ENCODE results near the gene SF3B2.
"Not testable (repeated sequence)": the region's sequence is repeated elsewhere in the genome, so short reads cannot be mapped to it uniquely, and the experiment has no call there.

Gene SF3B2

DNA sequence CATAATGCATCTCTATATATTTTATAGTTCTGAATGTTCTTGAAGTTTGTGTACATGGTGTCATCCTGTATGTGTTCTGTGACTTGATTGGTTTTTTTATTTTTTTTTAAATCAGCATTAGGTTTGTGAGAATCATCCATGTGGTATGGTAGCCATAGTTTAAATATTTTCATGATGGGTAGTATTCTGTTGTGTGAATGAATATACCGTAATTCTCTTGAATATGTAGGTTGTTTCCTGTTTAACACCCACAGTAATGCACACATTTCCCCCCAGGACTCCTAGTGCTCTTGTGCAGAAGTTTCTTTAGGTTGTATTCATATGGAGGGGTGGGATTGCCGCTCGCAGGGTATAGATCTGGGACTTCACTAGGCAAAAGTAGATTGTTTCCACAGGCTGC, 19.9 kb downstream of the SF3B2 start:
- DNase-seq (ENCODE audit: low read depth): no peak

- no peak for DNase-seq (ENCODE audit: low read depth)
Measured at GRCh38 chr11:66072518-66072917, 20.4 kb downstream of the SF3B2 start.

- no peak for DNase-seq (ENCODE audit: low read depth)
Measured at GRCh38 chr11:66073669-66074068, 21.5 kb downstream of the SF3B2 start.

- no peak for DNase-seq (ENCODE audit: low read depth)
Measured at GRCh38 chr11:66075273-66075672, 23.1 kb downstream of the SF3B2 start.

- DNase-seq (ENCODE audit: low read depth): no peak
Measured at GRCh38 chr11:66076561-66076960, 24.4 kb downstream of the SF3B2 start.

GRCh38 chr11:66077927-66078326, 25.8 kb downstream of the SF3B2 start:
- no peak for DNase-seq (ENCODE audit: low read depth)

DNA sequence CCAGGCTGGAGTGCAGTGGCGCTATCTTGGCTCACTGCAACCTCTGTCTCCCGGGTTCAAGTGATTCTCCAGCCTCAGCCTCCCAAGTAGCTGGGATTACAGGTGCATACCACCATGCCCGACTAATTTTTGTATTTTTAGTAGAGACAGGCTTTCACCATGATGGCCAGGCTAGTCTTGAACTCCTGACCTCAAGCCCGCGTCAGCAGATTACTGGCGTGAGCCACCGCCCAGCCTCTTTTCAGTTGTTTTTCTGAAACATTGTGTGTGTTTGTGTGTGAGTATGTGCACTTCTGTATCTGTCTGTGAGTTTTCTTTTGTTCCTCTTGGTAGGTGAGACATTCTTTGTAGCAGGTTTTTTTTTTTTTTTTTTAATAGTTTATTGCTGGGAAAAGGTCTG, 26.8 kb downstream of the SF3B2 start:
- not testable (repeated sequence) for DNase-seq (ENCODE audit: low read depth)

DNA sequence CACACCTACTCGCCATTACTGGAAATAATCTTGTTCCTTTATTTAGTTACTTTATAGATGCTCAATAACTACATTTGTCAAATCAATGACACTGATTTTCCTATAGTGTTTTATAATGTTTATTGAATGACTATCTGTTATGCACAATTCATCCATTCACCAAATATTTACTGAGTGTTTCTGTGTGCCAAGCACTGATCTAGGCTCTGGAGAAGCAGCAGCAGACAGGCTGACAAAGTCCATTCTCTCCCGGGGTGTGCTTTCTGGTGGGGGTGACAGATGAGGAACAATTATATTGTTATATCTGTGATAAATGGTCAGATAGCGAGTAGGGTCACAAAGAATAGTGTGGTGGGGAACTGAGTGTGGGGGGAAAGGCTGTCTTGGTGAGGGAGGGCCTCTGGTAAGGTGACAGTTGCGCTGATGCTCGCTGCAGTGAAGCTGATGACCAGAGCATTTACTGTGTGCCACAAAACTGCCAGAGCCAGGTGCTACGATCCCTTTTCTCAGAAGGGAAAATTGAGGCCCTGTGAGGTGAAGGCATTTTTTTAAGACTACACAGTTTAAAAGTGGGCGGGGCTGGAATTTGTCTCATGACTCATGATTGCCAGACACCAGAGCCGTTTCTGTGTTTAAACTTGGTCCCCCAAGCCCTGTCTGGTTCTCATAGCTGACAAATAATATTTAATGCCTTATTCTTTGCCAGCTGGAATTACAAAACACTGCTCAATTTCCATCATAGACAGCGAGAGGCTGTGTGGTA, 28.1 kb downstream of the SF3B2 start:
- no peak for DNase-seq (ENCODE audit: low read depth)

GRCh38 chr11:66081505-66081904, 29.3 kb downstream of the SF3B2 start:
- DNase-seq (ENCODE audit: low read depth): no peak

DNA sequence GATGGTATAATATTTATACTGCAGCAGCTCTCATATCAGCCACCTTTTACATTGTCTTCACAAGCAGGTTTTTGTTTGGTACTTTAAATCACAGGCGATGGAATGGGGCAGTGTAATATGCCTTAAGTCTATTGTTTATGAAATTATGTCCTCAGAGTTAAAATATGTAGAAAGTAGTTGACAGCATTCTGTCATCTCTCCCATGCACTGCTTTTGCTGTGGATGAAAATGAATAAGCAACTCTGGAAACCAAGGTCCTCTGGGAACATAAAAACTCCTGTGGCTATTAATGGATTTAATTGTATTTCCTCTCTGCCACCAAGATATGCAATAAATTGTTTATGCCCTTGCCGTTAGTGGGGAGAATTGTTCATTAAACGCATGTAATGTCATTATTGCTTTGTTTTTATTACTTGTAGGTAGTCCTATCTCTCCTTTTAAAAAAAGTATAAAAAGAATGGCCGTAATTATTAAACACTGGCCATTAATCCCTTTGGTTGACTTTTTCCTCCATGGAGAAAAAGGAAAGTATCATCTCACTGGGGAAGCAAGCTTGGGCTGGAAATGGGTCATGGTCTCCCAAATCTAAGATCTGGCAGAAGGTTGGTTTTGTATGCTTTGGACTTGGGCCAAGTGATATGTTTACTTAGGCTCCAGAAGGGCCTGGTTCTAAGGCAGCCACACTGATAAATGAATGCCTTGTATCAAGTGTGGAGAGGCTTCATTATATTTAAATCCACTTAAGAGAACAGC, 31.0 kb downstream of the SF3B2 start:
- no peak for DNase-seq (ENCODE audit: low read depth)

DNA sequence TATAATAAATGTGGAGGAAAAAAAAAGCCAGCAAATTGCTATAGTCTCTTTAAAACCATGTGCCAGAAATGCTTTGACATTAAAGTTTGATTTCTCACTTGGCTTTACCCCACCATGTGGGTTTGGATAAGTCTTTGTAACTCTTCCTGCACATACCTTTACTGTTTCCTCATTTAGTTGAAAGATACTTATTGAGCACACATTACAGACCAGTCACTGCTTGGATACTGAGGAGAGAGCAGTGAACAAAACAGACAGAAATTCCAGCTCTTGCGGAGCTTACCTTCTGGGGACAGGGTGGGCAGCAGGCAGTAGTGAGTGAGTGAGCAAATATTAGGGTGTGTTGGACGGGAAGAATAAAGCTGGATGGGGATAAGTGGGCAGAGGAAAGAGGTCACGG, 31.6 kb downstream of the SF3B2 start:
- DNase-seq (ENCODE audit: low read depth): no peak

GRCh38 chr11:66084821-66085475, 32.8 kb downstream of the SF3B2 start:
- no peak for DNase-seq (ENCODE audit: low read depth)

DNA sequence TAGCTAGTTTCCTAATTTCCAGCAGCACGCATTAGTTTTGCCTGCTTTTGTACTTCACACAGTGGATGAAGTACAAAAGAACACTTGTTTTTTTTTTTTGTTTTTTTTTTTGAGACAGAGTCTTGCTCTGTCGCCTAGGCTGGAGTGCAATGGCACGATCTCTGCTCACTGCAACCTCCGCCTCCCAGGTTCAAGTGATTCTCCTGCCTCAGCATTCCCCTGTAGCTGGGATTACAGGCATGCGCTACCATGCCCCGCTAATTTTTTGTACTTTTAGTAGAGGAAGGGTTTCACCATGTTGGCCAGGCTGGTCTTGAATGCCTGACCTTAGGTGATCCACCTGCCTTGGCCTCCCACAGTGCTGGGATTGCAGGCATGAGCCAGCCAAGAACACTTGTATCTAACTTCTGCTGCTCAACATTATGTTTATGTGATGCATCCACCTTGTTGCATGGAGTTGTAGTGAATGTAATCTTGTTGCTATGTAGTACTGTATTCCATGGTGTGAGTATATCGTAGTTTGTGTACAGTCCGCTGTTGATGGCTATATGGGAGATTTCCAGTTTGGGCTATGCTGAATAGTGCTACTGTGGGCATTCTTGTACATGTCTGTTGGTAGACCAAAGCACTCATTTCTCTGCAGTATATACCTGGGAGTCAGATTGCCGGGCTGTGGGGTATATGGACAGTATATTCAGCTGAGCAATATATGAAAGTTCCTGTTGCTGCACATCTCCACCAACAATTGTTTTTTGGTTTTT, 35.2 kb downstream of the SF3B2 start:
- no peak for DNase-seq (ENCODE audit: low read depth)

GRCh38 chr11:66089067-66089466, 36.9 kb downstream of the SF3B2 start:
- DNase-seq (ENCODE audit: low read depth): no peak

DNA sequence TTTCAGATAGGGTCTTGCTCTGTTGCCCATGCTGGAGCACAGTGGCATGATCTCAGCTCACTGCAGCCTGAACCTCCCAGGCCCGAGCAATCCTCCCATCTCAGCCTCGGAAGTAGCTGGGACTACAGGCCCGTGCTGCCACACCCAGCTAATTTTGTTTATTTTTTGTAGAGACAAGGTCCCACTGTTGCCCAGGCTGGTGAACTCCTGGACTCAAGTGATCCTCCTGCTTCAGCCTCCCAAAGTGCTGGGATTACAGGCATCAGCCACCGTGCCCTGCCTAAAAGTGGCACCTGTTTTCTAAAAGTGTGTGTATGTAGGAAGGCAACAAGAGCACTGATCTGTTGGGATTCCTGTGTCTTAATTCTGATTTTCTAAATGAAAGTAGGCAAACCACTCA, 38.1 kb downstream of the SF3B2 start:
- DNase-seq (ENCODE audit: low read depth): no peak

GRCh38 chr11:66092125-66092524, 40.0 kb downstream of the SF3B2 start:
- DNase-seq (ENCODE audit: low read depth): not testable (repeated sequence)

- not testable (repeated sequence) for DNase-seq (ENCODE audit: low read depth)
Measured at GRCh38 chr11:66099746-66100145, 47.6 kb downstream of the SF3B2 start.

DNA sequence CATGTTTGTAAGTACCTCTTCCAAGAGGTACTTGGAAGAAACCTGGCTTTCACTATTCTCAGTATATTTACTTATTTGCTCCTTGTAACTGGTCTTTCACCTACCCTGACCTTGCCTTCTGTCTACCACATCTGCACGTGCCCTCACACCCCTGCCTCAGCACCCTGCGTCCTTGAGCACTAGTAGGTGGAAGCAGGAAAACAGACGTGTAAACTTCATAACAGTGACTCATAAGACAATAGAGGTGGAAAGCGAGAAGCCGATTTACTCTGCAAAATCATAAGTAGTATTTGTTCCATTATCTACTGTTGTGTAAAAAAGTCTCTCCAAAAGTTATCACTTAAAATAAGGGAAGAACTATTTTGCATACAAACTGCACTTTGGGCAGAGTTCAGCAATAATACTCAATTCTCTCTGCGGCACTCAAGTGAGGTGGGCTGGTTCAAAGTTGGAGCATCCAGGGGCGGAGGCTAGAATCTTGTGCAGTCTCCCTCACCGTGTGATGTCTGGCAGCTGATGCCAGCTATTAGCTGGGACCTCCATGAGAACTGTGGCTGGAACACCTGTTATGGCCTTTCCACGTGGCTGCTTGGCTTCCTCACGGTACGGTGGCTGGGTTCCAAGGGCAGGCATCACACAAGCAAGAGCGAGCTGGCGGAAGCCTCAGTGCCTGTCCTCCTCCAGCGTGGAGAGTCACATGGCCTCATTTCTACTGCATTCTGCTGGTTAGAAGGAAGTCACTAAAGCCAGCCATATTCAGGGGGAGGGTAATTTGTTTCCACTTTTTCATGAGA, 48.3 kb downstream of the SF3B2 start:
- peak; percentile 21 for DNase-seq (ENCODE audit: low read depth)

GRCh38 chr11:66101066-66101464, 48.9 kb downstream of the SF3B2 start:
- DNase-seq (ENCODE audit: low read depth): no peak

DNA sequence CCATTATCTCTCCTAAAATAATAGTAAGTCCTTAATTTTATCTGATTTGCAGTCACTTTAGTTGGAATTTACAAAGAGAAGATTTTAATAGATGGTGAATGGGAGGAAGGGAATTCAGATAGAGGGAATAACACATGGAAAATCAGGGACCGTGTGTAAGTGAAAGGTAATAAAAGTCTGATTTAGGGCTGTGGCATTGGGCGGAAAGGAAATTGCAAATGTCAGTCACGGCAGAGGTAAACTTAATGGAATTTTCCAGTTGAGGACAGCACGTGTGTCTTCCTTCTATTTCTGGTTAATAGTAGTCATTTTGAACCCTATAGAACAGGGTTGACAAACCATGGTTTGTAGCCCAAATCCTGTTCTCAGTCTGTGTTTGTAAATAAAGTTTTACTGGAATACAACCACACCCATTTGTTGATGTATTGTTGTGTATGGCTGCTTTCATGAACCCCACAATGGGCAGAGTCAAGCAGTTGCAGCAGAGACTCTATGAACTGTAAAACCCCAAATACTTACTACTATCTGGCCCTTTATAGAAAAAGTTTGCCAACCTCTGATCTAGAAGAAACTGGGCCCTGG, 52.0 kb downstream of the SF3B2 start:
- no peak for DNase-seq (ENCODE audit: low read depth)
